SU-DHL-6 (cell line): ENCODE measurements around the gene TMPRSS2.

Source experiments
- H2AFZ ChIP-seq: fragments of 200-600 bp; sonication (generic); 2 replicates; pipeline ENCODE4 v1.6.1; 2014; ENCODE audit warnings: low read depth, mild to moderate bottlenecking, moderate library complexity, mixed read lengths, antibody characterized with exemption, low read length; ENCODE audit not compliant: severe bottlenecking
- H3F3A ChIP-seq: fragments of 200-600 bp; shearing (Covaris generic); 2 replicates; pipeline ENCODE4 v1.6.0; 2016; ENCODE audit warnings: antibody characterized with exemption, mild to moderate bottlenecking; ENCODE audit not compliant: insufficient read depth
- H3K27ac ChIP-seq: fragments of 200-600 bp; sonication (generic); 2 replicates; pipeline ENCODE4 v1.5.1; 2016; ENCODE audit warnings: low read depth, mild to moderate bottlenecking, low read length, moderate library complexity, mixed read lengths
- H3K27me3 ChIP-seq: fragments of 200-600 bp; sonication (generic), shearing (Covaris generic); 2 replicates; pipeline ENCODE4 v1.6.0; 2014; ENCODE audit warnings: mild to moderate bottlenecking, low read length
- H3K36me3 ChIP-seq: fragments of 200-600 bp; sonication (generic); 2 replicates; pipeline ENCODE4 v1.6.1; 2014; ENCODE audit warnings: mild to moderate bottlenecking, low read length, mixed read lengths
- H3K4me2 ChIP-seq: fragments of 300-600, 200-600 bp; shearing (Covaris generic), sonication (generic); 2 replicates; pipeline ENCODE4 v1.6.0; 2014; ENCODE audit warnings: low read length, low read depth, mild to moderate bottlenecking; ENCODE audit not compliant: poor library complexity, severe bottlenecking
- H3K4me3 ChIP-seq: fragments of 200-600 bp; sonication (generic); 2 replicates; pipeline ENCODE4 v1.5.1; 2014; ENCODE audit warnings: antibody characterized with exemption, low read length, mild to moderate bottlenecking, mixed read lengths; ENCODE audit not compliant: insufficient read depth, poor library complexity, severe bottlenecking
- H3K79me2 ChIP-seq: fragments of 200-600 bp; sonication (generic); 2 replicates; pipeline ENCODE4 v1.6.1; 2014; ENCODE audit warnings: mild to moderate bottlenecking, low read length, moderate library complexity; ENCODE audit not compliant: insufficient read depth
- H3K9ac ChIP-seq: fragments of 200-600 bp; sonication (generic); 2 replicates; pipeline ENCODE4 v1.7.0; 2014; ENCODE audit warnings: mild to moderate bottlenecking, low read length
- H3K9me2 ChIP-seq: fragments of 200-600 bp; sonication (generic); replicated peaks from 2 replicates; pipeline ENCODE4 v1.6.1; 2014; ENCODE audit warnings: low read length; ENCODE audit not compliant: insufficient read depth
- H3K9me3 ChIP-seq: fragments of 200-600 bp; sonication (generic); 2 replicates; pipeline ENCODE4 v1.6.1; 2014; ENCODE audit warnings: low read length, mixed read lengths; ENCODE audit not compliant: insufficient read depth
- H4K20me1 ChIP-seq: fragments of 200-600 bp; sonication (generic); 2 replicates; pipeline ENCODE4 v1.6.1; 2014; ENCODE audit warnings: low read depth, mild to moderate bottlenecking, antibody characterized with exemption, low read length, moderate library complexity, mixed read lengths
- CTCF ChIP-seq: fragments of 200-600 bp; sonication (generic); IDR thresholded peaks from one replicate; pipeline ENCODE4 v1.5.1; 2017; ENCODE audit warnings: antibody characterized with exemption, mild to moderate bottlenecking, low read length, moderate library complexity; ENCODE audit not compliant: insufficient read depth, poor library complexity, severe bottlenecking
- EZH2phosphoT487 ChIP-seq: fragments of 200-600 bp; sonication (generic), shearing (Covaris generic); conservative IDR thresholded peaks from 2 replicates; pipeline ENCODE4 v1.6.1; 2018; ENCODE audit warnings: mild to moderate bottlenecking, antibody characterized with exemption, low read length, moderate library complexity, mixed read lengths

TMPRSS2 gene

DNA sequence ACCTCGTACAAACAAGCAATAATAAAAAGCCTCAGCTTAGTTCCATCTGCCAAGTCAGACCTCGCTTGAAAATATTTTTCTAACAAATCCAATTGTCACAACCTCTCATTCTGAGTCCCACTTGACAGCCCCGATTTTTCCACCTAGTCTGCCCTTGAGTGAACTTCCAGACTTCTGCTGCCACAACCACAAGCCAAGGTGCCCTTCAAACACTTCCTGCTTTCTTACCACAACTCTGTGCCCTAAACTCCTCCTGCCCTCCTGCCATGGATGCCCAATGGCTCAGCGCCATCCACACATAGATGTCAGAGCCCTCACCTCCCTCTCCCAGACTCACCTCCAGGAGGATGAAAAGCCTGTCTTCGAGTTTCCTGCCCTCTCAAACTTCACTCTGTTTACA, 3.9 kb downstream of the TMPRSS2 start:
- no peak overlapping the region for H2AFZ ChIP-seq
- no peak overlapping the region for H3K27ac ChIP-seq
- H3K4me2 ChIP-seq, result no peak overlapping the region
- no peaks in the 10 kb centered on the region for H3K36me3 ChIP-seq
- H3F3A ChIP-seq, result no peaks in the 10 kb centered on the region
- TF ChIP-seq EZH2phosphoT487 (no peak), CTCF (no peak)
- H3K79me2 ChIP-seq, result no peaks in the 10 kb centered on the region
- H3K9me3 ChIP-seq, result no peaks in the 10 kb centered on the region
- no peaks in the 10 kb centered on the region for H3K9me2 ChIP-seq
- no peak overlapping the region for H3K4me3 ChIP-seq
- H3K27me3 ChIP-seq, result no peaks in the 10 kb centered on the region
- H4K20me1 ChIP-seq, result no peaks in the 10 kb centered on the region
- no peak overlapping the region for H3K9ac ChIP-seq

DNA sequence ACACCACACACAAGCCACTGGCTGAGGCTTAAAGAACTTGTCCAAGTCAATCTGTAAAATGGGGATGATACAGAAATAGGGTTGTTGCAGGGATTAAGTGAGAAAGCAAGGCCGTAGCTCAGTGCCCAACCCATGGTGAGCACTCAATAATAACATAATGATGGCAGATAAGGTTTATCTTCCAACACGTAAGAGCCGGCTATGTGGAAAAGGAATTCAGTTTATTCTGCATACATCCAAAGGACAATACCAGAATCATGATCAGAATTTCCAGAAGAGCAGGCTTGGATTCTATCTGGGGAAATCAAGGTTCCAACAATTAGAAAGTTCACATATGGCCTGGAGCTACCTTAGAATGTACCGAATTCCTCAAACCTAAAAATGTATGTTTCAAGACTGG, 4.6 kb downstream of the TMPRSS2 start:
- Histone ChIP-seq H3K9ac (no peak overlapping the region), H3K79me2 (no peaks in the 10 kb centered on the region), H3K4me2 (no peak overlapping the region), H3K9me2 (no peaks in the 10 kb centered on the region), H2AFZ (no peak overlapping the region), H4K20me1 (no peaks in the 10 kb centered on the region), H3K27ac (no peak overlapping the region), H3K36me3 (no peaks in the 10 kb centered on the region), H3K4me3 (no peak overlapping the region), H3F3A (no peaks in the 10 kb centered on the region), H3K27me3 (no peaks in the 10 kb centered on the region), H3K9me3 (no peaks in the 10 kb centered on the region)
- TF ChIP-seq EZH2phosphoT487, result no peak
- no peak for TF ChIP-seq CTCF

- H3K79me2 ChIP-seq, result no peaks in the 10 kb centered on the region
- no peak overlapping the region for H2AFZ ChIP-seq
- TF ChIP-seq CTCF (no peak), EZH2phosphoT487 (no peak)
- no peaks in the 10 kb centered on the region for H4K20me1 ChIP-seq
- no peak overlapping the region for H3K27ac ChIP-seq
- H3K4me2 ChIP-seq, result no peak overlapping the region
- H3K9ac ChIP-seq, result no peak overlapping the region
- no peaks in the 10 kb centered on the region for H3F3A ChIP-seq
- H3K27me3 ChIP-seq, result no peaks in the 10 kb centered on the region
- no peaks in the 10 kb centered on the region for H3K9me3 ChIP-seq
- no peaks in the 10 kb centered on the region for H3K36me3 ChIP-seq
- no peak overlapping the region for H3K4me3 ChIP-seq
- H3K9me2 ChIP-seq, result no peaks in the 10 kb centered on the region
Measured at GRCh38 chr21:41501919-41502318, 6.0 kb downstream of the TMPRSS2 start.
